OCI-LY3 (cell line): ENCODE results near the gene NKD2.

Source experiments
- H2AFZ ChIP-seq: fragments of 200-600, 300-600 bp; shearing (Covaris generic); 2 replicates; pipeline ENCODE4 v1.6.0; 2014; ENCODE audit warnings: antibody characterized with exemption, low read depth, low read length
- H3K27ac ChIP-seq: fragments of 200-600, 300-600 bp; sonication (generic); 2 replicates; pipeline ENCODE4 v1.5.1; 2014; ENCODE audit warnings: mild to moderate bottlenecking, low read length, moderate library complexity, mixed read lengths
- H3K27me3 ChIP-seq: fragments of 200-600, 300-600 bp; sonication (generic); 2 replicates; pipeline ENCODE4 v1.6.1; 2014; ENCODE audit warnings: low read depth, low read length, mixed read lengths
- H3K36me3 ChIP-seq: fragments of 200-600, 300-600 bp; sonication (generic); replicated peaks from 2 replicates; pipeline ENCODE3; 2014; ENCODE audit warnings: low read depth, low read length, mixed read lengths
- H3K4me1 ChIP-seq: fragments of 300-600, 200-600 bp; sonication (generic); 2 replicates; pipeline ENCODE4 v1.6.1; 2014; ENCODE audit warnings: low read length, mixed read lengths
- H3K4me2 ChIP-seq: fragments of 200-600, 300-600 bp; sonication (generic); 2 replicates; pipeline ENCODE4 v1.6.1; 2014; ENCODE audit warnings: low read length, mixed read lengths
- H3K4me3 ChIP-seq: fragments of 300-600, 200-600 bp; sonication (generic); 2 replicates; pipeline ENCODE4 v1.5.1; 2014; ENCODE audit warnings: antibody characterized with exemption, mild to moderate bottlenecking, low read length, moderate library complexity
- H3K79me2 ChIP-seq: fragments of 300-600, 200-600 bp; shearing (Covaris generic); 2 replicates; pipeline ENCODE4 v1.6.1; 2014; ENCODE audit warnings: mild to moderate bottlenecking, low read length, mixed read lengths
- H3K9ac ChIP-seq: fragments of 300-600, 200-600 bp; shearing (Covaris generic); 2 replicates; pipeline ENCODE4 v1.6.0; 2014; ENCODE audit warnings: mild to moderate bottlenecking, low read length, moderate library complexity
- H3K9me3 ChIP-seq: fragments of 200-600, 300-600 bp; shearing (Covaris generic); 2 replicates; pipeline ENCODE4 v1.6.1; 2014; ENCODE audit warnings: low read length, mixed read lengths; ENCODE audit not compliant: insufficient read depth
- H4K20me1 ChIP-seq: fragments of 200-600, 300-600 bp; sonication (generic); 2 replicates; pipeline ENCODE4 v1.6.1; 2016; ENCODE audit warnings: low read length, mixed read lengths; ENCODE audit not compliant: insufficient read depth
- CTCF ChIP-seq: fragments of 200-600, 300-600 bp; sonication (generic); IDR thresholded peaks from 2 replicates; pipeline ENCODE4 v1.5.1; 2014; ENCODE audit warnings: antibody characterized with exemption, low read length, low read depth
- EZH2phosphoT487 ChIP-seq: fragments of 200-600 bp; shearing (Covaris generic); IDR thresholded peaks from 2 replicates; pipeline ENCODE4 v1.6.1; 2018; ENCODE audit warnings: antibody characterized with exemption, mixed run types, low read depth

Gene NKD2

GRCh38 chr5:1037671-1038416 lies 29.2 kb downstream of the NKD2 start:
- no peaks in the 10 kb centered on the region for H3K36me3 ChIP-seq
- no peak overlapping the region for H3K4me3 ChIP-seq
- no peaks in the 10 kb centered on the region for H3K79me2 ChIP-seq
- no peaks in the 10 kb centered on the region for H3K4me1 ChIP-seq
- no peaks in the 10 kb centered on the region for H3K9me3 ChIP-seq
- no peak overlapping the region for H2AFZ ChIP-seq
- TF ChIP-seq CTCF (no peak), EZH2phosphoT487 (no peak)
- no peaks in the 10 kb centered on the region for H3K27me3 ChIP-seq
- no peaks in the 10 kb centered on the region for H4K20me1 ChIP-seq
- H3K4me2 ChIP-seq = no peak overlapping the region
- H3K27ac ChIP-seq = no peak overlapping the region
- no peak overlapping the region for H3K9ac ChIP-seq

- no peak overlapping the region for H2AFZ ChIP-seq
- no peak overlapping the region for H3K9ac ChIP-seq
- no peak overlapping the region for H3K4me3 ChIP-seq
- H3K4me2 ChIP-seq = no peak overlapping the region
- H3K4me1 ChIP-seq = no peaks in the 10 kb centered on the region
- H3K36me3 ChIP-seq = no peaks in the 10 kb centered on the region
- no peaks in the 10 kb centered on the region for H3K9me3 ChIP-seq
- H3K27ac ChIP-seq = no peak overlapping the region
- H3K27me3 ChIP-seq = no peaks in the 10 kb centered on the region
- no peaks in the 10 kb centered on the region for H3K79me2 ChIP-seq
- TF ChIP-seq CTCF (no peak), EZH2phosphoT487 (no peak)
- no peaks in the 10 kb centered on the region for H4K20me1 ChIP-seq
These were observed 30.0 kb downstream of the NKD2 start for GRCh38 chr5:1038417-1039209.

GRCh38 chr5:1039210-1039548 lies 30.6 kb downstream of the NKD2 start:
- Histone ChIP-seq H3K4me2 (no peak overlapping the region), H3K36me3 (no peaks in the 10 kb centered on the region), H3K27me3 (no peaks in the 10 kb centered on the region), H3K9ac (no peak overlapping the region), H4K20me1 (no peaks in the 10 kb centered on the region), H3K79me2 (no peaks in the 10 kb centered on the region), H3K4me1 (no peaks in the 10 kb centered on the region), H3K27ac (no peak overlapping the region), H3K4me3 (no peak overlapping the region), H3K9me3 (no peaks in the 10 kb centered on the region), H2AFZ (no peak overlapping the region)
- no peak for TF ChIP-seq EZH2phosphoT487
- no peak for TF ChIP-seq CTCF

- H2AFZ ChIP-seq = no peak overlapping the region
- H3K9me3 ChIP-seq = no peaks in the 10 kb centered on the region
- TF ChIP-seq CTCF = no peak
- TF ChIP-seq EZH2phosphoT487 = no peak
- no peaks in the 10 kb centered on the region for H3K36me3 ChIP-seq
- no peaks in the 10 kb centered on the region for H3K4me1 ChIP-seq
- no peaks in the 10 kb centered on the region for H3K79me2 ChIP-seq
- no peak overlapping the region for H3K9ac ChIP-seq
- no peak overlapping the region for H3K27ac ChIP-seq
- no peak overlapping the region for H3K4me2 ChIP-seq
- H4K20me1 ChIP-seq = no peaks in the 10 kb centered on the region
- no peaks in the 10 kb centered on the region for H3K27me3 ChIP-seq
- no peak overlapping the region for H3K4me3 ChIP-seq
These were observed 31.2 kb downstream of the NKD2 start for GRCh38 chr5:1039706-1040260.
